OCI-LY1 (cell line): Measurements from ENCODE around the gene TSBP1.

ENCODE experiments used
- H2AFZ ChIP-seq: fragments of 200-600 bp; sonication (generic), shearing (Covaris generic); 2 replicates; pipeline ENCODE4 v1.6.0; 2014; ENCODE audit warnings: antibody characterized with exemption, mild to moderate bottlenecking, low read length
- H3F3A ChIP-seq: fragments of 200-600 bp; sonication (generic), shearing (Covaris generic); 2 replicates; pipeline ENCODE4 v1.6.0; 2014; ENCODE audit warnings: mild to moderate bottlenecking, antibody characterized with exemption, low read length, moderate library complexity; ENCODE audit not compliant: insufficient read depth
- H3K27ac ChIP-seq: fragments of 200-600 bp; sonication (generic); 2 replicates; pipeline ENCODE4 v1.5.1; 2014; ENCODE audit warnings: low read length, mixed run types, mild to moderate bottlenecking, low read depth; ENCODE audit not compliant: poor library complexity, severe bottlenecking
- H3K27me3 ChIP-seq: fragments of 200-600 bp; sonication (generic); 2 replicates; pipeline ENCODE4 v1.6.0; 2014; ENCODE audit warnings: antibody characterized with exemption, mild to moderate bottlenecking, low read length, moderate library complexity; ENCODE audit not compliant: insufficient read depth
- H3K36me3 ChIP-seq: fragments of 200-600 bp; sonication (generic); 2 replicates; pipeline ENCODE4 v1.6.1; 2014; ENCODE audit warnings: mild to moderate bottlenecking, antibody characterized with exemption, low read length, moderate library complexity, mixed read lengths; ENCODE audit not compliant: insufficient read depth
- H3K4me1 ChIP-seq: fragments of 200-600 bp; sonication (generic); 2 replicates; pipeline ENCODE4 v1.5.1; 2014; ENCODE audit warnings: mild to moderate bottlenecking, low read length, moderate library complexity; ENCODE audit not compliant: insufficient read depth, severe bottlenecking
- H3K4me2 ChIP-seq: fragments of 200-600 bp; sonication (generic), shearing (Covaris generic); 2 replicates; pipeline ENCODE4 v1.6.1; 2014; ENCODE audit warnings: low read length
- H3K4me3 ChIP-seq: fragments of 200-600 bp; sonication (generic); 2 replicates; pipeline ENCODE4 v1.5.1; 2014; ENCODE audit warnings: low read length, low read depth, mild to moderate bottlenecking, mixed read lengths; ENCODE audit not compliant: poor library complexity, severe bottlenecking
- H3K79me2 ChIP-seq: fragments of 200-600 bp; shearing (Covaris generic); 2 replicates; pipeline ENCODE4 v1.6.1; 2016; ENCODE audit warnings: mixed run types, low read length, mixed read lengths; ENCODE audit not compliant: insufficient read depth
- H3K9ac ChIP-seq: fragments of 200-600 bp; sonication (generic), shearing (Covaris generic); 2 replicates; pipeline ENCODE4 v1.6.1; 2014; ENCODE audit warnings: mild to moderate bottlenecking, low read length, mixed read lengths
- H3K9me2 ChIP-seq: fragments of 200-600 bp; sonication (generic), shearing (Covaris generic); 2 replicates; pipeline ENCODE4 v1.6.1; 2014; ENCODE audit warnings: low read depth, mild to moderate bottlenecking, low read length, mixed read lengths
- H3K9me3 ChIP-seq: fragments of 200-600 bp; shearing (Covaris generic); 2 replicates; pipeline ENCODE4 v1.6.1; 2014; ENCODE audit warnings: low read length, mixed read lengths
- H4K20me1 ChIP-seq: fragments of 200-600 bp; sonication (generic), shearing (Covaris generic); 2 replicates; pipeline ENCODE4 v1.6.0; 2016; ENCODE audit warnings: mild to moderate bottlenecking, low read length; ENCODE audit not compliant: insufficient read depth
- CTCF ChIP-seq: fragments of 200-600 bp; sonication (generic), shearing (Covaris generic); IDR thresholded peaks from 2 replicates; pipeline ENCODE4 v1.5.1; 2017; ENCODE audit warnings: mild to moderate bottlenecking, antibody characterized with exemption, low read length, moderate library complexity, mixed read lengths
- EZH2 ChIP-seq: fragments of 200-600 bp; sonication (generic), shearing (Covaris generic); IDR thresholded peaks from 2 replicates; pipeline ENCODE4 v1.8.0; 2017; ENCODE audit warnings: borderline replicate concordance, mixed run types, mild to moderate bottlenecking, antibody characterized with exemption, low read length, moderate library complexity, mixed read lengths

Gene TSBP1

GRCh38 chr6:32293695-32294094 is 78.0 kb downstream of the TSBP1 start:
- Histone ChIP-seq H2AFZ (no peak overlapping the region), H3K27me3 (no peaks in the 10 kb centered on the region), H3K9me2 (no peaks in the 10 kb centered on the region), H3K4me1 (no peaks in the 10 kb centered on the region), H4K20me1 (no peaks in the 10 kb centered on the region), H3K9me3 (no peaks in the 10 kb centered on the region), H3K4me2 (no peak overlapping the region), H3K79me2 (no peaks in the 10 kb centered on the region), H3K9ac (no peak overlapping the region), H3F3A (no peaks in the 10 kb centered on the region), H3K36me3 (no peaks in the 10 kb centered on the region), H3K4me3 (no peak overlapping the region), H3K27ac (no peak overlapping the region)
- TF ChIP-seq EZH2 (no peak), CTCF (no peak)

- no peak overlapping the region for H3K9ac ChIP-seq
- TF ChIP-seq CTCF (no peak), EZH2 (no peak)
Measured at GRCh38 chr6:32291543-32291942, 80.2 kb downstream of the TSBP1 start.

GRCh38 chr6:32290886-32291450 is 80.7 kb downstream of the TSBP1 start:
- H3K9ac ChIP-seq = no peak overlapping the region
- no peak overlapping the region for H3K4me3 ChIP-seq
- no peaks in the 10 kb centered on the region for H4K20me1 ChIP-seq
- H3K79me2 ChIP-seq = no peaks in the 10 kb centered on the region
- H3K27ac ChIP-seq = no peak overlapping the region
- no peaks in the 10 kb centered on the region for H3K9me3 ChIP-seq
- TF ChIP-seq EZH2 (no peak), CTCF (no peak)
- H2AFZ ChIP-seq = no peak overlapping the region
- H3K4me1 ChIP-seq = no peaks in the 10 kb centered on the region
- H3K4me2 ChIP-seq = no peak overlapping the region
- no peaks in the 10 kb centered on the region for H3K27me3 ChIP-seq
- no peaks in the 10 kb centered on the region for H3F3A ChIP-seq
- no peaks in the 10 kb centered on the region for H3K9me2 ChIP-seq
- no peaks in the 10 kb centered on the region for H3K36me3 ChIP-seq

More at GRCh38 chr6:32291543-32291942, 80.2 kb downstream of the TSBP1 start:
- Histone ChIP-seq H3K9me3 (no peaks in the 10 kb centered on the region), H3K4me3 (no peak overlapping the region), H3K36me3 (no peaks in the 10 kb centered on the region), H3K27ac (no peak overlapping the region), H2AFZ (no peak overlapping the region), H3K27me3 (no peaks in the 10 kb centered on the region), H3K4me2 (no peak overlapping the region), H3K4me1 (no peaks in the 10 kb centered on the region), H3K79me2 (no peaks in the 10 kb centered on the region), H4K20me1 (no peaks in the 10 kb centered on the region), H3K9me2 (no peaks in the 10 kb centered on the region), H3F3A (no peaks in the 10 kb centered on the region)
